WTC11 (cell line): Measurements from ENCODE around the gene VDAC1. TPM values are rescaled to one million over a fixed set of nuclear protein-coding genes. Genes with fewer than 3 reads are reported as not detected.
"Not testable (repeated sequence)": the region's sequence is repeated elsewhere in the genome, so short reads cannot be mapped to it uniquely, and the experiment has no call there.

Experiments
- ATAC-seq: fragments of 200-7000 bp; cut with Tn5 transposase; 2 replicates; pipeline ENCODE4 v1.10.0; 2021; ENCODE audit warnings: mild to moderate bottlenecking, moderate library complexity
- CTCF ChIA-PET: fragments of 300-600 bp; sonication (Branson Sonifier 250); formaldehyde crosslinking; loops from one replicate; lab custom pipeline; 2021; ENCODE audit warnings: antibody characterized with exemption; lab: Charles Lee
- POLR2A ChIA-PET: fragments of 350-600 bp; sonication (Branson Sonifier 250); formaldehyde crosslinking; loops from one replicate; lab custom pipeline; 2021; ENCODE audit warnings: antibody characterized with exemption; lab: Charles Lee
- DNase-seq: peaks from one replicate; pipeline ENCODE4 v3.0.0; 2021; ENCODE audit warnings: low spot score
- H3K27ac Mint-ChIP-seq: 2 replicates; pipeline ENCODE4 v1.8.0; 2021; ENCODE audit warnings: mixed read lengths
- H3K27me3 Mint-ChIP-seq: 2 replicates; pipeline ENCODE4 v1.8.0; 2021; ENCODE audit warnings: low read depth, mild to moderate bottlenecking, moderate library complexity, mixed read lengths
- H3K36me3 Mint-ChIP-seq: 2 replicates; pipeline ENCODE4 v1.8.0; 2021; ENCODE audit warnings: mixed read lengths
- H3K4me1 Mint-ChIP-seq: 2 replicates; pipeline ENCODE4 v1.8.0; 2022; ENCODE audit warnings: mixed read lengths
- H3K4me3 Mint-ChIP-seq: 2 replicates; pipeline ENCODE4 v1.8.0; 2021; ENCODE audit warnings: mild to moderate bottlenecking, moderate library complexity, mixed read lengths
- H3K9me3 Mint-ChIP-seq: 2 replicates; pipeline ENCODE4 v1.8.0; 2021; ENCODE audit warnings: mixed read lengths
- EMX1 ChIP-seq: fragments of 250-450 bp; sonication (Bioruptor Pico); IDR thresholded peaks from 2 replicates; pipeline ENCODE4 v1.8.0; 2021; ENCODE audit warnings: mild to moderate bottlenecking
- FOXK1 ChIP-seq: sonication (generic); formaldehyde crosslinking; IDR thresholded peaks from 2 replicates; pipeline ENCODE4 v1.8.0; 2022; ENCODE audit warnings: mild to moderate bottlenecking, moderate library complexity, missing genetic modification reagents
- MLX ChIP-seq: sonication (generic); formaldehyde crosslinking; IDR thresholded peaks from 2 replicates; pipeline ENCODE4 v1.8.1; 2023; ENCODE audit warnings: mild to moderate bottlenecking, missing genetic modification reagents, moderate library complexity
- NR1H2 ChIP-seq: sonication (generic); formaldehyde crosslinking; IDR thresholded peaks from 2 replicates; pipeline ENCODE4 v1.9.0; 2021; ENCODE audit warnings: mild to moderate bottlenecking, moderate library complexity, missing genetic modification reagents
- RORB ChIP-seq: fragments of 250-450 bp; sonication (Bioruptor Pico); IDR thresholded peaks from 2 replicates; pipeline ENCODE4 v1.9.0; 2021; ENCODE audit warnings: mild to moderate bottlenecking
- TEAD1 ChIP-seq: sonication (generic); formaldehyde crosslinking; IDR thresholded peaks from 2 replicates; pipeline ENCODE4 v1.8.0; 2022; ENCODE audit warnings: mild to moderate bottlenecking, missing genetic modification reagents
- TP53 ChIP-seq: sonication (generic); formaldehyde crosslinking; IDR thresholded peaks from 2 replicates; pipeline ENCODE4 v1.8.1; 2023; ENCODE audit warnings: mild to moderate bottlenecking, missing genetic modification reagents
- total RNA-seq: library from RNA; stranded (reverse); gene quantifications from 3 replicates; pipeline ENCODE4 v1.2.3, GENCODE V29; 2021
- TF ChIP-seq, protein P1 (sequence below): sonication (generic); formaldehyde crosslinking; IDR thresholded peaks from 2 replicates; pipeline ENCODE4 v1.8.1; 2022; ENCODE audit warnings: missing genetic modification reagents, borderline replicate concordance
- TF ChIP-seq, protein P2 (sequence below): sonication (generic); formaldehyde crosslinking; IDR thresholded peaks from 2 replicates; pipeline ENCODE4 v1.8.1; 2023; ENCODE audit warnings: mild to moderate bottlenecking, missing genetic modification reagents, borderline replicate concordance

Gene VDAC1
- total RNA-seq, 1 experiment from 2014 or later: 274 TPM

GRCh38 chr5:133977858-133978257 is 26.9 kb downstream of the VDAC1 start:
- CTCF ChIA-PET: interaction anchor here (0.6 to 4.4 kb wide), 3 partner anchors 19 to 48 kb away, joined by 3 to 43 read pairs (median 3); no protein-coding TSS in a partner anchor
- peak overlapping the region; percentile 19; the same call in 1 of the 2 replicates for H3K27ac Mint-ChIP-seq
- no peak for ATAC-seq
- H3K27me3 Mint-ChIP-seq: no peaks in the 10 kb centered on the region
- TF ChIP-seq, protein P1, sequence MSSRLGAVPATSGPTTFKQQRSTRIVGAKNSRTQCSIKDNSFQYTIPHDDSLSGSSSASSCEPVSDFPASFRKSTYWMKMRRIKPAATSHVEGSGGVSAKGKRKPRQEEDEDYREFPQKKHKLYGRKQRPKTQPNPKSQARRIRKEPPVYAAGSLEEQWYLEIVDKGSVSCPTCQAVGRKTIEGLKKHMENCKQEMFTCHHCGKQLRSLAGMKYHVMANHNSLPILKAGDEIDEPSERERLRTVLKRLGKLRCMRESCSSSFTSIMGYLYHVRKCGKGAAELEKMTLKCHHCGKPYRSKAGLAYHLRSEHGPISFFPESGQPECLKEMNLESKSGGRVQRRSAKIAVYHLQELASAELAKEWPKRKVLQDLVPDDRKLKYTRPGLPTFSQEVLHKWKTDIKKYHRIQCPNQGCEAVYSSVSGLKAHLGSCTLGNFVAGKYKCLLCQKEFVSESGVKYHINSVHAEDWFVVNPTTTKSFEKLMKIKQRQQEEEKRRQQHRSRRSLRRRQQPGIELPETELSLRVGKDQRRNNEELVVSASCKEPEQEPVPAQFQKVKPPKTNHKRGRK (CRISPR knock-in tag): no peak
- TF ChIP-seq EMX1 (no peak), NR1H2 (no peak)
- TF ChIP-seq, protein P2, sequence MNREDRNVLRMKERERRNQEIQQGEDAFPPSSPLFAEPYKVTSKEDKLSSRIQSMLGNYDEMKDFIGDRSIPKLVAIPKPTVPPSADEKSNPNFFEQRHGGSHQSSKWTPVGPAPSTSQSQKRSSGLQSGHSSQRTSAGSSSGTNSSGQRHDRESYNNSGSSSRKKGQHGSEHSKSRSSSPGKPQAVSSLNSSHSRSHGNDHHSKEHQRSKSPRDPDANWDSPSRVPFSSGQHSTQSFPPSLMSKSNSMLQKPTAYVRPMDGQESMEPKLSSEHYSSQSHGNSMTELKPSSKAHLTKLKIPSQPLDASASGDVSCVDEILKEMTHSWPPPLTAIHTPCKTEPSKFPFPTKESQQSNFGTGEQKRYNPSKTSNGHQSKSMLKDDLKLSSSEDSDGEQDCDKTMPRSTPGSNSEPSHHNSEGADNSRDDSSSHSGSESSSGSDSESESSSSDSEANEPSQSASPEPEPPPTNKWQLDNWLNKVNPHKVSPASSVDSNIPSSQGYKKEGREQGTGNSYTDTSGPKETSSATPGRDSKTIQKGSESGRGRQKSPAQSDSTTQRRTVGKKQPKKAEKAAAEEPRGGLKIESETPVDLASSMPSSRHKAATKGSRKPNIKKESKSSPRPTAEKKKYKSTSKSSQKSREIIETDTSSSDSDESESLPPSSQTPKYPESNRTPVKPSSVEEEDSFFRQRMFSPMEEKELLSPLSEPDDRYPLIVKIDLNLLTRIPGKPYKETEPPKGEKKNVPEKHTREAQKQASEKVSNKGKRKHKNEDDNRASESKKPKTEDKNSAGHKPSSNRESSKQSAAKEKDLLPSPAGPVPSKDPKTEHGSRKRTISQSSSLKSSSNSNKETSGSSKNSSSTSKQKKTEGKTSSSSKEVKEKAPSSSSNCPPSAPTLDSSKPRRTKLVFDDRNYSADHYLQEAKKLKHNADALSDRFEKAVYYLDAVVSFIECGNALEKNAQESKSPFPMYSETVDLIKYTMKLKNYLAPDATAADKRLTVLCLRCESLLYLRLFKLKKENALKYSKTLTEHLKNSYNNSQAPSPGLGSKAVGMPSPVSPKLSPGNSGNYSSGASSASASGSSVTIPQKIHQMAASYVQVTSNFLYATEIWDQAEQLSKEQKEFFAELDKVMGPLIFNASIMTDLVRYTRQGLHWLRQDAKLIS: no peak
- TF ChIP-seq, all 79 proteins: peak for 0
- Mint-ChIP-seq H3K36me3 (peaks cover 67% of the 10 kb centered on the region), H3K9me3 (no peaks in the 10 kb centered on the region), H3K4me3 (no peak overlapping the region), H3K4me1 (0 out of 2 replicates have a peak, but pooled peaks cover 3% of the 10 kb centered on the region)
- DNase-seq: no peak
- POLR2A ChIA-PET: interaction anchor here (0.8 kb wide), 1 partner anchor 8 kb away, joined by 3 read pairs; no protein-coding TSS in a partner anchor

DNA sequence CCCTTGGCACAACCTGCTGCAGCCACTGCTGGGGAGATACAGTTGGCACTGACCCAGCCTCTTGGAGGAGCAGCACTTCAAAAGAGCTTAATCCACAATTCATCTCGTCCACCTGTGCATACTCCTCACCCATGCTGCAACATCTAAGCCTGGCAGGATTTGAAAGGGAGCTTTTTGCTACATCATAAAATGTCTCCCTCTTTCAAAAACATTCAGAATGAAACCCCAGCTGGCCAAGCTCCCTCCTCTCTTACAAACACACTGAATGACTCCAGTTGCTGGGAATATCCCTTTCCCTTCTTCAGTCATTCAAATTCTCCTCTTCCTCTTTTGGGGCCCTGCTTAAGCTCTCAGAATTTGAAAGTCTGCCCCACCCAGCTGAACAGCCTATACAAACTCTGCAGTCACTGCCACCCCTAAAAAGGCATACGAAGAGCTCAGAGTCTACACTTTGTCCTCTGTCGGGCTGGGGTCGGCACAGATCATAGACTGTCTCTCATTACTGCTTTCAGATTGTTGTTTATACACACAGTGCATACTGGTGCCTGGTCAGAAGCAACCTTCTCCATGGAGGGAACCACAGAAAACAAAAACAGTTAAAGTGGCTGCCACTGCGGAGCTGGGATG is 27.5 kb downstream of the VDAC1 start:
- no peaks in the 10 kb centered on the region for H3K9me3 Mint-ChIP-seq
- H3K27ac Mint-ChIP-seq: peak overlapping the region; percentile 56; the same call in 1 of the 2 replicates
- POLR2A ChIA-PET: no interaction called here
- H3K4me1 Mint-ChIP-seq: 0 out of 2 replicates have a peak, but pooled peaks cover 3% of the 10 kb centered on the region
- no peak for DNase-seq
- no peak for TF ChIP-seq RORB (CRISPR knock-in tag)
- no peak for TF ChIP-seq MLX (CRISPR knock-in tag)
- no peak for TF ChIP-seq TEAD1 (CRISPR knock-in tag)
- peaks cover 73% of the 10 kb centered on the region for H3K36me3 Mint-ChIP-seq
- CTCF ChIA-PET: interaction anchor here (0.6 to 4.4 kb wide), 4 partner anchors 20 to 49 kb away, joined by 3 to 43 read pairs (median 4); no protein-coding TSS in a partner anchor
- no peaks in the 10 kb centered on the region for H3K27me3 Mint-ChIP-seq
- H3K4me3 Mint-ChIP-seq: no peak overlapping the region
- ATAC-seq: no peak

DNA sequence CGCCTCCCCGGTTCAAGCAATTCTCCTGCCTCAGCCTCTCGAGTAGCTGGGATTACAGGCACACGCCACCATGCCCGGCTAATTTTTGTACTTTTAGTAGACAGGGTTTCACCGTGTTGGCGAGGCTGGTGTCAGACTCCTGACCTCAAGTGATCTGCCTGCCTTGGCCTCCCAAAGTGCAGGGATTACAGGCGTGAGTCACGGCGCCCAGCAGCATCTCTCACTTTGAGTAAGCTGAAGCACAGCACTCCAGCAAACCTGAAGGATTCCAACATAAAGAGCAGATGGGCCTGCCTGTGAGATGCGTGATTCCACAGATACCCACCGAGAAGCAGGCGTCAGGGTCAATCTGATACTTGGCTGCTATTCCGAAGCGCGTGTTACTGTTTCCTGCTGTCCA is 29.2 kb downstream of the VDAC1 start:
- H3K27ac Mint-ChIP-seq, H3K27me3 Mint-ChIP-seq, DNase-seq, H3K9me3 Mint-ChIP-seq, CTCF ChIA-PET, H3K4me1 Mint-ChIP-seq, H3K4me3 Mint-ChIP-seq, POLR2A ChIA-PET, ATAC-seq: not testable (repeated sequence)
- peaks cover 68% of the 10 kb centered on the region for H3K36me3 Mint-ChIP-seq

DNA sequence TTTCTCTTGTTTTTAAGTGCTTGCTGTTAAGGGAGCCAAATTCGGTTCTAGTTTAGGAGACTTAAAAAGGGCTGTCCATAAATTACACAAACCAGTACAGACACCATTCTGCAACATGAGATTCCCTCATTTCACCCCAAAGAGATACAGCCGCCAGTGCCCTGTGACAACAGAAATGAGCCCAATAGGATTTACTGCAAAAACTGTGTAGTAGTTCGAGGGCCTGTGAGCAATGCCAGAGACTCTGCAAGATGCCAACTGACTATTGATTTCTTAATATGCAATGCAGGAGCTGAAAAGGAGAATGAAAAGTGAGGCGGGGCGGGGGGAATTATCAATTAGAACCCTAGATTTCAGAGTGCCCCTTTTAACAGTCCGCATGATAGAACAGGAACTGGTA is 30.6 kb downstream of the VDAC1 start:
- DNase-seq: no peak
- no peaks in the 10 kb centered on the region for H3K9me3 Mint-ChIP-seq
- H3K27ac Mint-ChIP-seq: no peak overlapping the region
- POLR2A ChIA-PET: no interaction called here
- H3K4me3 Mint-ChIP-seq: no peak overlapping the region
- H3K4me1 Mint-ChIP-seq: 0 out of 2 replicates have a peak, but pooled peaks cover 3% of the 10 kb centered on the region
- CTCF ChIA-PET: no interaction called here
- TF ChIP-seq FOXK1 (CRISPR knock-in tag) (no peak), TP53 (CRISPR knock-in tag) (no peak)
- no peaks in the 10 kb centered on the region for H3K27me3 Mint-ChIP-seq
- no peak for ATAC-seq
- H3K36me3 Mint-ChIP-seq: peaks cover 59% of the 10 kb centered on the region
